Neural progenitor cell (in vitro differentiated cells): Measurements from ENCODE around the gene OR4K17. TPM values are rescaled to one million over a fixed set of nuclear protein-coding genes. Genes with fewer than 3 reads are reported as not detected.
"Not testable (repeated sequence)": the region's sequence is repeated elsewhere in the genome, so short reads cannot be mapped to it uniquely, and the experiment has no call there.

ENCODE experiments used
- DNase-seq: peaks from one replicate; pipeline ENCODE4 v3.0.0-alpha.2; 2016; ENCODE audit warnings: low spot score
- H2AFZ ChIP-seq: fragments of 200-600 bp; sonication (generic); replicated peaks from 2 replicates; pipeline ENCODE4 v1.6.1; 2016; ENCODE audit warnings: antibody characterized with exemption
- H3F3A ChIP-seq: fragments of 200-600 bp; sonication (generic); 2 replicates; pipeline ENCODE4 v1.6.1; 2016; ENCODE audit warnings: antibody characterized with exemption, low read depth
- H3K27ac ChIP-seq: fragments of 200-600 bp; sonication (generic); 2 replicates; pipeline ENCODE4 v1.5.1; 2016; ENCODE audit warnings: mild to moderate bottlenecking
- H3K27me3 ChIP-seq: fragments of 200-600 bp; sonication (generic); 2 replicates; pipeline ENCODE4 v1.6.1; 2016; ENCODE audit warnings: mild to moderate bottlenecking, moderate library complexity
- H3K36me3 ChIP-seq: fragments of 200-600 bp; sonication (generic); 2 replicates; pipeline ENCODE4 v1.5.1; 2016
- H3K4me1 ChIP-seq: fragments of 200-600 bp; sonication (generic); 2 replicates; pipeline ENCODE4 v1.6.1; 2016; ENCODE audit warnings: mixed run types
- H3K4me2 ChIP-seq: fragments of 200-600 bp; sonication (generic); 2 replicates; pipeline ENCODE4 v1.6.1; 2016
- H3K4me3 ChIP-seq: fragments of 200-600 bp; sonication (generic); 2 replicates; pipeline ENCODE4 v1.5.1; 2016
- H3K79me2 ChIP-seq: fragments of 200-600 bp; sonication (generic); 2 replicates; pipeline ENCODE4 v1.6.1; 2016; ENCODE audit warnings: low read depth
- H3K9ac ChIP-seq: fragments of 200-600 bp; sonication (generic); 2 replicates; pipeline ENCODE4 v1.6.1; 2016
- H3K9me3 ChIP-seq: fragments of 200-600 bp; sonication (generic); 2 replicates; pipeline ENCODE4 v1.5.1; 2016; ENCODE audit warnings: low read depth
- H4K20me1 ChIP-seq: fragments of 200-600 bp; sonication (generic); 2 replicates; pipeline ENCODE4 v1.6.1; 2016; ENCODE audit warnings: low read depth
- H3K27ac Mint-ChIP-seq: 3 replicates; pipeline ENCODE4 v1.8.0; 2021; ENCODE audit warnings: mixed read lengths
- H3K27me3 Mint-ChIP-seq: 2 replicates; pipeline ENCODE4 v1.8.0; 2022; ENCODE audit warnings: low read depth, mild to moderate bottlenecking, inconsistent platforms, moderate library complexity, mixed read lengths; ENCODE audit not compliant: insufficient read depth
- H3K36me3 Mint-ChIP-seq: 3 replicates; pipeline ENCODE4 v1.8.0; 2021; ENCODE audit warnings: mixed read lengths
- H3K4me1 Mint-ChIP-seq: 3 replicates; pipeline ENCODE4 v1.8.0; 2021; ENCODE audit warnings: mixed read lengths
- H3K4me3 Mint-ChIP-seq: 3 replicates; pipeline ENCODE4 v1.8.0; 2021; ENCODE audit warnings: mild to moderate bottlenecking, moderate library complexity, mixed read lengths
- H3K9me3 Mint-ChIP-seq: 3 replicates; pipeline ENCODE4 v1.8.0; 2020; ENCODE audit warnings: mixed read lengths
- CTCF ChIP-seq: fragments of 200-600 bp; sonication (generic); IDR thresholded peaks from 2 replicates; pipeline ENCODE4 v1.5.1; 2017; ENCODE audit warnings: antibody characterized with exemption, mild to moderate bottlenecking
- EZH2 ChIP-seq: fragments of 200-600 bp; sonication (generic); IDR thresholded peaks from 2 replicates; pipeline ENCODE4 v1.6.1; 2017; ENCODE audit warnings: antibody characterized with exemption, mild to moderate bottlenecking, moderate library complexity
- EZH2phosphoT487 ChIP-seq: fragments of 200-600 bp; sonication (generic); IDR thresholded peaks from 2 replicates; pipeline ENCODE4 v1.6.1; 2017; ENCODE audit warnings: antibody characterized with exemption
- small RNA-seq: library from RNA; depleted of rRNA; stranded (forward); fragments of <200 nt; gene quantifications from one replicate; pipeline ENCODE3, GENCODE V24; 2015
- total RNA-seq: library from RNA; depleted of rRNA; stranded (reverse); fragments of >200 nt; gene quantifications from 2 replicates; pipeline ENCODE4 v1.2.3, GENCODE V29; 2015; ENCODE audit warnings: low replicate concordance

OR4K17 gene
- total RNA-seq, 1 donor from 2014 or later = not detected

DNA sequence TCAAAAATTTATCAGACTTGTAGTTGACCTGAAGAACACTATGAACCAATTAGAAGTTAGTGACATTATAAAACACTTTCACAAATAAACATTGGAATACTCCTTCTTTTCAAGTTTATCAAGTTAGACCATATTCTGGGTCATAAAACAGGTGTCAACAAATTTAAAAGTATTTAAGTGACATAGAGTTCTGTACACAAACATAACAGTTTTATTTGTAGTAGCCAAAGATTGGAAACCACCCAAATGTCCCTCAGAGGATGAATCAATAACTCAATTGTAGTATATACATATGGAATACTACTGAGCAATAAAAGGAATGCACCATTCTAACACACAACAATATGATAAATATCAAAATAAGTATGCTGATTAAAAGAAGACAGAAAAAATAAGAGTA, 56.6 kb downstream of the OR4K17 start:
- Mint-ChIP-seq H3K36me3 (no peaks in the 10 kb centered on the region), H3K9me3 (peaks cover 24% of the 10 kb centered on the region), H3K4me3 (no peak overlapping the region), H3K27me3 (no peaks in the 10 kb centered on the region), H3K27ac (no peak overlapping the region), H3K4me1 (no peaks in the 10 kb centered on the region)
- Histone ChIP-seq H3K27me3 (no peaks in the 10 kb centered on the region), H2AFZ (no peak overlapping the region), H3K79me2 (no peaks in the 10 kb centered on the region), H4K20me1 (no peaks in the 10 kb centered on the region), H3F3A (no peaks in the 10 kb centered on the region), H3K9ac (no peak overlapping the region), H3K36me3 (no peaks in the 10 kb centered on the region), H3K4me1 (no peaks in the 10 kb centered on the region), H3K4me2 (no peak overlapping the region), H3K27ac (no peak overlapping the region), H3K4me3 (no peak overlapping the region), H3K9me3 (peaks cover 19% of the 10 kb centered on the region)
- TF ChIP-seq EZH2phosphoT487 (no peak), EZH2 (no peak), CTCF (no peak)
- DNase-seq = no peak

DNA sequence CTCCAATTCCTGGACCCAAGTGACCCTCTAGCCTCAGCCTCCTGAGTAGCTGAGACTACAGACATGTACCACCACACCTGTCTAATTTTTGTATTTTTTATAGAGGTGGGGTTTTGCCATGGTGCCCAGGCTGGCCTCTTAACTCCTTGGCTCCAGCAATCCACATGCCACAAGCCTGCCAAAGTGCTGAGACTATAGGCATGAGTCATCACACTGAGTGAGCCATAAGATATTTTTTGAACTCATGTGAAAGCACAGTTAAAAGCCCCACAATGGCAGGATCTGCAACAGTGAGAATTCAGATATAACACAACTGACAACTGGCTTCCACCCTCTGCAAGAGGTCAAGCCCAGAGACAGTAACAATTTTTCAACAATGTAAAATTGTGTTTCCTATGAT, 59.3 kb downstream of the OR4K17 start:
- not testable (repeated sequence) for H3K4me3 ChIP-seq, H3K27me3 Mint-ChIP-seq, H3K27me3 ChIP-seq, H3K36me3 ChIP-seq, H3F3A ChIP-seq, H3K9me3 ChIP-seq, H2AFZ ChIP-seq, H3K4me3 Mint-ChIP-seq, H3K9ac ChIP-seq, H3K4me1 Mint-ChIP-seq, H4K20me1 ChIP-seq, H3K4me1 ChIP-seq, H3K27ac ChIP-seq, H3K27ac Mint-ChIP-seq, H3K4me2 ChIP-seq, H3K79me2 ChIP-seq, DNase-seq, H3K36me3 Mint-ChIP-seq
- peaks cover 19% of the 10 kb centered on the region for H3K9me3 Mint-ChIP-seq

Small RNA genes within 50 kb of the gene (small RNA-seq; reads per million reads assigned to genes)
- gene RNA5SP380 = not detected

Other genes starting within 250 kb of the OR4K17 start
- gene OR4K2, start 235.6 kb upstream of the OR4K17 start, total RNA-seq = not detected in 2 replicates
- gene OR4K5, start 190.1 kb upstream of the OR4K17 start, total RNA-seq = not detected in 2 replicates
- not detected in 2 replicates for gene OR4K1, start 179.8 kb upstream of the OR4K17 start, total RNA-seq
- gene OR4K15, start 135.1 kb upstream of the OR4K17 start, total RNA-seq = not detected in 2 replicates
- not detected in 2 replicates for gene OR4Q2, start 108.6 kb upstream of the OR4K17 start, total RNA-seq
- not detected in 2 replicates for gene OR4K14, start 91.4 kb upstream of the OR4K17 start, total RNA-seq
- gene OR4K13, start 74.7 kb upstream of the OR4K17 start, total RNA-seq = not detected in 2 replicates
- gene OR4L1, start 50.7 kb upstream of the OR4K17 start, total RNA-seq = not detected in 2 replicates
- not detected in 2 replicates for gene OR4N5, start 28.1 kb downstream of the OR4K17 start, total RNA-seq
- not detected in 2 replicates for gene OR11G2, start 80.2 kb downstream of the OR4K17 start, total RNA-seq
- not detected in 2 replicates for gene OR11H6, start 113.0 kb downstream of the OR4K17 start, total RNA-seq
- not detected in 2 replicates for gene OR11H7, start 118.2 kb downstream of the OR4K17 start, total RNA-seq
- gene OR11H4, start 128.5 kb downstream of the OR4K17 start, total RNA-seq = not detected in 2 replicates
- 15.1 and 15.3 TPM in 2 replicates for gene TTC5, start 195.2 kb downstream of the OR4K17 start, total RNA-seq
- gene CCNB1IP1, start 222.5 kb downstream of the OR4K17 start, total RNA-seq = 218 and 279 TPM in 2 replicates
- 33.2 and 47.2 TPM in 2 replicates for gene PARP2, start 232.9 kb downstream of the OR4K17 start, total RNA-seq